ENCODE measurements around the gene MYOD1.

MYOD1 gene

DNA sequence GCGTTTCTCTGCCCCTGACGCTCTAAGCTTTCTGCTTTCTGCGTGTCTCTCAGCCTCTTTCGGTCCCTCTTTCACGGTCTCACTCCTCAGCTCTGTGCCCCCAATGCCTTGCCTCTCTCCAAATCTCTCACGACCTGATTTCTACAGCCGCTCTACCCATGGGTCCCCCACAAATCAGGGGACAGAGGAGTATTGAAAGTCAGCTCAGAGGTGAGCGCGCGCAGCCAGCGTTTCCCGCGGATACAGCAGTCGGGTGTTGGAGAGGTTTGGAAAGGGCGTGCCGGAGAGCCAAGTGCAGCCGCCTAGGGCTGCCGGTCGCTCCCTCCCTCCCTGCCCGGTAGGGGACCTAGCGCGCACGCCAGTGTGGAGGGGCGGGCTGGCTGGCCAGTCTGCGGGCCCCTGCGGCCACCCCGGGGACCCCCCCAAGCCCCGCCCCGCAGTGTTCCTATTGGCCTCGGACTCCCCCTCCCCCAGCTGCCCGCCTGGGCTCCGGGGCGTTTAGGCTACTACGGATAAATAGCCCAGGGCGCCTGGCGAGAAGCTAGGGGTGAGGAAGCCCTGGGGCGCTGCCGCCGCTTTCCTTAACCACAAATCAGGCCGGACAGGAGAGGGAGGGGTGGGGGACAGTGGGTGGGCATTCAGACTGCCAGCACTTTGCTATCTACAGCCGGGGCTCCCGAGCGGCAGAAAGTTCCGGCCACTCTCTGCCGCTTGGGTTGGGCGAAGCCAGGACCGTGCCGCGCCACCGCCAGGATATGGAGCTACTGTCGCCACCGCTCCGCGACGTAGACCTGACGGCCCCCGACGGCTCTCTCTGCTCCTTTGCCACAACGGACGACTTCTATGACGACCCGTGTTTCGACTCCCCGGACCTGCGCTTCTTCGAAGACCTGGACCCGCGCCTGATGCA, at the start of gene MYOD1:
Gene MYOD1 (plus strand): TSS at position 544 of the 910 bp plus-strand sequence. CDS start 212 bp downstream, at position 756.
- DNase-seq = no peak

DNA sequence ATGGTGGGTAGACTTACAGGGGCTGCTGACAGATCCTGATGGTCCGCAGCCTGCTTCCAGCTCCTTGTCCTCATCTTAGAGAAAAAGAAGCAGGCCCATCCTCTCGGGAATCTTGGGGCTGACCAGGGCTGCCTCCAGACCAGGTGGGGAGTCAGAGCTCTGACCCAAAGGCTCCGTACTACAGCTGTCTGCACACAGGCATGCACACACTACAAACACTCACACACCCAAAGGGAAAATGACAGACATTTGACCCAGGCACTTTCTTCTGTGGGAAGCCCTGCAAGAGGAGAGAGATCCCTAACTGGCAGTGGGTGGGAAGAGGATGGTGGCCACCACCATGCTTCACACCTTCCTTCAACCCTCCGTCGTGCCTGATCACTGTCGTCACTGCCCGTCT, 46.9 kb upstream of the MYOD1 start:
- DNase-seq = no peak

DNA sequence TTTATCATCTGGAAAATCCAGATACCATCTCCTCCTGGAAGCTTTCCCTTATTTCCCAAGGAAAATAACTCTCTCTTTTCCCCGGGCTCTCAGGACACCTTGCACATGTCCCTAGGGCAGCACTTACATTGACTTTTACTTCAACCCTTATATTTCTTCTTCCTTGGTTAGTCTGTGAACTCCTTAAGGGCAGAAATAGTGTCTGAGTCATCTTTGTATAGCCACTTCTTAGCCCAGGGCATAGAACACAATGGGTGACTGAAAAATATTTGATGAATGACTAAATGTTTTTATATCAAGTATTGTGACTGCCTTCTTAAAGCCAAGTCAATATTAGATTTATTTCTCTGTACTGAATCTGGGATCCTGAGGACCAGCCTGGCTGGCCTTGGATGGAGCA, 45.4 kb upstream of the MYOD1 start:
- no peak for DNase-seq

DNA sequence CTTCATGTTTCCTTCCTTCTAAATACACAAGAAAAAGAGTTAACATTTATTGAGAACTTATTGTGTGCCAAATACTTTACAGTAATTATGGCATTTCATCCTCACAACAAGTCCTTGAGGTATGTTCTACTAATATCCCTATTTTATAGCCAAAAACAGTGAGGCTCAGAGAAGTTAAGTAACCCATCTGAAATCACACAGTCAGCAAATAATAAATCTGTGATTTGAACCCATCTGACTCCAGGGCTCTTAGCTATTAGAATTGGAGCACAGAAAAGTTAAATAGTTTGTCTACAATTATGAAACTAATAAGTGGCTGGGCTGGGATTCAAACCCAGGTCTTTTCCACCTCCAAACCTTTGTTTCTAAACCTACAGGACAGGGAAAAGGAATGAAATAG, 36.5 kb upstream of the MYOD1 start:
- DNase-seq = no peak

DNA sequence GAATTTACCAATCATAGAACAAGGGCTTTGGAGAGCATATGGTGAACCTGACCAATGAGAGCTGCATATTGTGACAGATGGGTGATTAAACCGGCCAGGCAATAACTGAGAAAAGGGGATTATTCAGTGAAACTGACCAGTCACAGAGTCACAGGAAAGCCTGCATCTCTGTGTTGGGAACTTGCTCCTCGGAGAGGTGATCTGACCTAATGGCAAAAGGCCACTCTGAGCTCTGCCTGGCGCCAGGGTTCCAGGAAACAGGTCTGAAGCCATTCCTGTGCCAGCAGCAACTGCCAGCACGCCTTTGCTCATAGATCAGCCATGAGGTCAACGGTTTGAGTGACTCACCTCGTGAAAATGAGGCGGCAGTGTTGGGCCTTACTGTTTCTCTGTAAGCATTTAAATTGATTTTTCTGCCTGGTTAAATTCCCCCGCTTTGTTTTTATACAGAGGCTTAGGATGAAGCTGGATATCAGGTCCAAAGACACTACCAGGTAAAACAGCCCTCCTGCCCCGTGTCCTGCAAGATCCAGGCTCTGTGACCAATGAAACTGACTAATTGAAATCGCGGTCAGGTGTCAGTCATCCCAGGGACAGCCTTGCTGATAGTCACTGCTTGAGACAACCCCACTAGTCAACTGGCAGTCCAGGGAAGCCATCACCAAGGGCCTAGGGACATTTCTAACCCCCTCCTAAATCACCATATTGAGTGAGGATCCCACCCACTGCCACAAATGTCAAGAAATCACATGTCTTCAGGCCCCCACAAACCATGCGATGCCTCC, 35.8 kb upstream of the MYOD1 start:
- no peak for DNase-seq

DNA sequence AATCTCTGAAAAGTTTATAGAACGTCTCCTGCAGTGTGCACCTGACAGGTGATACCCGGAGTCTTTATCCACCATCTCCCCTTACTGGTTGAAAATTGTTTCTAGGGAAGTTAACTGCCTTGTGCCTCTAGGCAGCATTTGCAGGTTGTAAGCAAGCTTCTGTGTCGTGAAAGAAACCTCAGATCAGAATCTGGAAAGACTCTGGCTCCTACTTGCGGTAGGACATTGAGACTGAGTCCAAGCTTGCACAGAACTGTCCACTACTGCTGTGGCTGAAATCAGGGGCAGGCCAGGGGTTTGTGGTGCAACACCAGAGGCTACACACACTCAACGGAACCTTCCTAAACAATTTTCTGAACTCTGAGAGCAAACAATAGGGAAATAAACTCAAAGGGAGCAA, 34.8 kb upstream of the MYOD1 start:
- no peak for DNase-seq

DNA sequence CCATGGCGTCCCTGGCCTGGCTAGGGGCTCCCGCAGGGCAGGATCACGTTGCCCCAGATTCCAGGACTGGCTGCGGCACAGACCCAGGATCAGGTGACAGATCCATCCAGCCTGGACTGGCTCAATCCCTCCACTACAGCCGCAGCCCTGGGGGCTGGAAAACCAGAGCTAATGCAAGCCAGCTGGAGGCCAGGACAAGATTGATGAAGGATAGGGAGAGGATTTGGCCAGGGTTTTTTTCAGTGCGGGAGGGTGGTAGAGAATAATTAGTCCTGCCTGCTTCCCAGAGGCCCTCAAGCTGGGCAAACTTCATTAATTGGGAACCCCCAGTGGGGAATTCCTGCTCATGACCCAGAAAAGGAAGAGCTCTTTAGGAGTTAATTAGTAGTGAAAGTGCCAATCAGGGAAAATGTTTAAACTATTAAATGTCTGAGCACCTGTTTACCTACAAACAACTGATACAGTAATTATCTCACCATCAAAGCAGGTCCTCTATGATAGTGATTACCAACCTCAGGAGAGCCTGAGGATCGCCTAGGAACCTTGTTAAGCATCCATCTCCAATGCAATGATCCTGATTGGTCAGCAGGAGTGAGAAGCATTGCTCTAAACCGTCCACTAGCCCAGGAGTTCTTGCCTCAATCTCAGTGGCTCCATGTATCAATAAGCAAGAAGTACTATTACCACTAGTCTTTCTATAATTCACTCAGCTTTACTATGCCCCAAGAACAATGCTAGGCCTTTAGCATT, 33.0 kb upstream of the MYOD1 start:
- DNase-seq = no peak

DNA sequence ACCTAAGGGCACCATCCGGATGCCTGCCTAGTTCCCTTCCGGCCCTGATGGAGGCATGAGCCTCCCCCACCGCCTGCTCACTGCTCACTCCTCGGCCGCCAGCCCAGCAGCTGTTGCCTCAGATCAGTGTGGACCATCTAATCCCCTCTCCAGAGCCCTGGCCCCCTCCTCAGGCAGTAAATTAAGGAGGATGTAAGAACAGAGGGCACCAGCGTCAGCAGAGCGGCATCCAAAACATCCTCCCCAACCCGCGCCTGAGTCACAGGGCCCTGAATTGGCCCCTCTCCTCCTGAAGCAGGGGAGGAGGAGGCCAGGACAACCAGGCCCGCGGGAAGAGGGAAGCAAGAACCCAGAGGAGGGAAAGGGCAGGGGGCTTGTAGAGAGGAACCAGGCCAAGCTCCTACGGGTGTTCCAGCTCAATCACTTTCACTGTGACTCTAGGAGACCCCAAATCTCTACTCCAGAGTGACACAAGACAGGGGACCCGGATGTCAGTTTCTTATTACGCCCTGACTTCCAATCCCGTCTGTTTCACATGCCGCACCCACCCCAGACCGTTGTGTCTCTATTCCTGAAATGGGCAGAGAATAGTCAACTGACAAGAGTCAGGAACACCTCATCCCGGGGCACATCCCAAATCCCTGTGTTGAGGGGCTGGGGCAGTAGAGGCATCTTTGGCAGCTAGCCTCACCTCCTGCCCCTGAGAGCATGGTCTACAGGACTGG, 31.3 kb upstream of the MYOD1 start:
- no peak for DNase-seq

DNA sequence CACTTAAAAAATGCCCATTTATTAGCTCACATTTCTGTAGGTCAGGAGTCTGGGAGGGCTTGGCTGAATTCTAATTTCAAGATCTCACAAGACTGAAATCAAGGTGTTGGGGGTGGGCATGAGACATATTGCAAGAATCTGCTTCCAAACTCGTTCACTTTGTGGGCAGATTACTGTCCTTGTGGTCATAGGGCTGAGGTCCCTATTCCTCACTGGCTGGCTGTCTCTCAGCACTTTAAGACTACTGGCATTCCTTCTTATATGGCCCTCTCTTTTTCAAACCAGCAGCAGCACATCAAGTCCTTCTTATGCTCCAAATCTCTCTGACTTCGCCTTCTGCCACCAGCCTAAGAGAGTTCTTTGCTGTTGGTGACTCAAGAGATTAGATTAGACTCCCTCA, 27.8 kb upstream of the MYOD1 start:
- no peak for DNase-seq

DNA sequence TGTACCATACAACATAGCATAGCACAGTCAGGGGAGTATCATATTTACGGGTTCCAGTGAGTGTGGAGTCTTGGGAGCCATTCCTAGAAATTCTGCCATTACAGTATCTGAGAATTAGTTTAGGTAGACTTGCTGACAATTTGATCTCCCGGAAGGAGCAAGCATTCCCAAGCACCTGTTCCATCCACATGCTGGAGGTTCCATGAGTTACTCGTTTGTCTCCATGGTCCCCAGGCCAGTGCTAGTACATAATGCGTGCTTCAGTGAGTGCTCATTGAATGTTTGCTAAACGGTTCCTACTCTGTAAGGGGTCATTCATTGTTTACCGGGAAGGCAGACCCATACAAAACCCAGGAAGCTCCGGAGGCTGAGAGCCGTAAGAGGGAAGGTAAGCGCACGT, 27.4 kb upstream of the MYOD1 start:
- no peak for DNase-seq

DNA sequence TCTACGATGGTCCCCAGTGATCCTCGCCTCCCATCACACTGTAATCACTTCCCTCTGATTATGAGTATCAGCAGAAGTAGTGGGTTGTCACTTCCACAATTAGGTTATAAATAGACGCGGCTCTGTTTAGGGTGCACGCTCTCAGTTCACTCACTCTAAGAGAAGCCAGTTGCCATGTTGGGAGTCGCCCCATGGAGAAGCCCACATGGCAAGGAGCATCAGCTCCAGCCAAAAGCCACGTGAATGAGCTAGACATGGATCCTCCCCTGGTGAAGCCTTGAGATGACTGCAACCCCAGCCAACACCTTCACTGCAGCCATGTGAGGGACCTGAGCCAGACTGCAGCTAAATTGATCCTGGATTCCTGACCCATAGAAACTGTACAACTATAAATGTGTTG, 26.4 kb upstream of the MYOD1 start:
- DNase-seq = no peak

DNA sequence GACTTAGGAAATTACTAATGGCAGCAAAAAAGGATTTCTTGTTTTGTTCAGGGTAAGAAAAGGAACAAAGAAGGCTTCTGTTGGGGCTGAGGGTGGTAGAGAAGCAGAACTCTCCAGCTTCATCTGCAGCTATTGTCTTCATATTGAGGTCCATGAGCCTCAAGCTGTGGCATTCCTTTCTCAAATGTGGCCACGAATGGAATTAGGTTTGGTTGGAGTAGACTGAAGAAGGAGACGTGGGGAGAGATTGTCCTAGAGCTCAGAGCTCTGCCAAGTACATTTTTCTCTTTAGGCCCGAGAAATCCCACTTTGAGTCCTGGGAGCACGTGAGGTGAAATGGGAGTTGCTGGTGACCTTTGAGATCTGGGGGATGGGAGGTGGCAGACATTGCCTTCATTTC, 25.8 kb upstream of the MYOD1 start:
- no peak for DNase-seq

DNA sequence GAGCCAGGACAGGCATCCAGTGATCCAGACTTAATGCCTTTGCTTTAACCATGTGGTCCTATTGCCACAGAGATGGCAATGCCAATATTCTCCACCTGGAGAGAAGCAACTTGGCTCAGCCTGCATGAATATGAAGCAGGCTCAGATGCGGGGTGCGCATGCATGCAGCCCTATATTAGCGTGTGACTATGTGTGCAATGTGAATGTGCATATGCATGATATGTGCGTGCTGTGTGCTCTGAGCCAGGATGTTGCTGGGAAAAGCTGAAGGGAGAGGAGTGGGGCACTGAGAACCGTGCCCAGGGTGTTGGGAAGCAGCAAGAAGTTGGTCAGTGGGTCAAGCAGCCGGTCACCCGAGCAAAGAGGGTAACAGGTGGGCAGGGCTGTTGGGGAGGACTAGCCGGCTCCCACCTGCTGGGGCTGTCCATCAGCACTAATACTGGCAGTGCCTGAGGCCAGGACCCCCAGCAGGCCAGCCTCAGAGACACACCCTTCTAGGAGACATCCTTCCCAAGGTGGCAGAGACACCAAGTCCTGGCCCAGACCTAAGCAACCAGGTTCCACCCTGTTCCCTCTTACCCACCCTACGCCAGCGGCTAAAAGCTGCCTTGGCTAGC, 24.8 kb upstream of the MYOD1 start:
- DNase-seq = no peak

DNA sequence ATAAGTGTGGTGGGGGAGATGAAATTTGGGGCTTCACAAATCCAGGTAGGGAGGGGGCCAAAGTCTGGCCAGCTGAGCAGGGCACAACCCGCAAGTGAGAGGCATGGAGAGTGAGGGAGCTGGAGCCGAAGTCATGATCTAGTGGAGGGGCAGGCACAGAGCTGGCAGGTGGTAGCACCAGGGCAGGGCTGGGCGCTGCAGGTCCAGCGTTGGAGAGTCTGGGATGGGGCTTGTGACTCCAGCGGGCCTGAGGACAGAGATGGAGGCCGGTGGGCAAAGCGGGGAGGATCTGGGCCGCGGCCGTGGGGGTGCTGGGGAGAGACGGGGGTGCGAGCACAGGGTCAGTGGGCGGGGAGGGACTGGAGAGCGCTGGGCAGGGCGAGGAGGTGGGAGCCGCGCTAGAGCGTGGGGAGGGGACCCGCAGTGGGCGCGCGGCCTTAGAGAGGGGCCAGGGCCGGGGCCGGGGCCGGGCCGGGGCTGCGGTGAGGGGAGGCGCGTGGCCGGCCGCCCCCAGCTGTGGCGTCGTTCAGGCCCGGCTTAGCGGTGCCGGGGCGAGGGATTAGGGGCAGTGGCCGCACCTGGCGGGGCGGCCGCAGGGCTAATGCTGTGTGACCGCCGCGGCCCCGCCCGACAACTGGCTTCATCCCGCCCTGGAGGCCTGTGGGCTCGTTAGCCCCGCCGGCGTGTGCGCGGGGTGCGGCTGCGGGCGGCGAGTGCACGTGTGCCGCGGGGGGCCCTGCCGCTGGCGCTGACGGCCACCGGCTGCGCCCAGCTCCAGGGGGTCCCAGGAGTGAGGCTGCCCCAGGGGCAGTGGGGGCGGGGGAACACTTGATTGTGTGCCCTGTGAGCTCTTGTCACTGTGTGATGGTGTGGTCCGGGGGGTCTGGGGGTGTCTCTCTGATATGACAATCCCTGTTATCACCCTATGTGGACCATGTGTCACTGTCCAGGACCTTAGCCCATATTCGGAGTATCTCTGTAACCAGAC, 23.6 kb upstream of the MYOD1 start:
- DNase-seq = no peak

DNA sequence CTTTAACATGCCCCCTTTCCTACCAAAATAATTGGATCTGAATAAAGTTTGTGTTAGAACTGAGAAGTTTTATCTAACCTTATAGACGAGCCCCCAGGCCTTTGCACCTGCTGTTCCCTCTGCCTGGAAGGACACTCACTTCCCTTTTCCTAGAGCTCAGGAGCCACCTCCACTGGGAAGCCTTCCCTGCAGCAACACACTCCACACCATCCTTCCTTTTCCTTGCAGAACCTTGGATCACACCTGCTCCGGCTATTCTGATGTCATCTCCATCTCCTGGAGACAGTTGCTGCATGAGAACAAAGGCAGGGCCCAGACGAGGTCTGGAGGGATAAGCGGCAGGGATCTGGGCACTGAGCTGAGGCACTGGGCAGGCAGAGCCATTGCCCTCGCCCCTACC, 22.6 kb upstream of the MYOD1 start:
- DNase-seq = no peak

DNA sequence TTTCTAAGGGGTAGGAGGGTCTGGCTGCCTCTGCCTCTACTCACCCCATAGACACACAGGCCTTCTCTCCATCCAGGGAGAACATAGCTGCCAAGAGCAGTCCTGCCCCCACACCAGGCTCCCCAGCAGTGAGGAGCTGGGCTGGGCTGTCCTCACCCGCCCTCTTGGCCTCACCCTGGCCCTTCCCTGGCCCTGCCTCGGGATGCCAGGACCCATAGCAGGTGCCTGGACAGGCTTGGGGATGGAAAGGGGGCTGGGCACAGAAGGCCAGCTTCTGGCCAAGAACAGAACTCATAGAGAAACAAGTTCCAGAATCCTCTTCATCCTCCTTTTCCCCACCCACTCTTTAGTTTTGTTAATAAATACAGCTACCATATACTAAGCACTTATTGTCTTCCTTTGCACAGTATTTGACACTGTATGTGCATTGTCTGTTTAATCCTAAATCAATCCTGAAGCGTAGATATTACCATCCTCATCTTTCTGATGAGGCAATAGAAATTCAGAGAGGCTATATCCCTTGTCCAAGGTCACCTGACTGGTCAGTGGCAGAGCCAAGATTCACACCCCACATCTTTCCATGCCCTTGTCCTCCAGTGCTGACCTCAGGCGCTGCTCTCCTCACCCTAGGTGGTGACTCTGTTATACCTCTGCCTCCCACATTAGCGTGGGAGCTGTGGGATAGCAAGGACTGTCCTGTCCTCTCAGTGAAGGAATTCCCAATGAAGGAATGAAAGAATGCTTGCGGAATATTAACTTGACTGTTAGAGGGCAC, 22.0 kb upstream of the MYOD1 start:
- DNase-seq = no peak

DNA sequence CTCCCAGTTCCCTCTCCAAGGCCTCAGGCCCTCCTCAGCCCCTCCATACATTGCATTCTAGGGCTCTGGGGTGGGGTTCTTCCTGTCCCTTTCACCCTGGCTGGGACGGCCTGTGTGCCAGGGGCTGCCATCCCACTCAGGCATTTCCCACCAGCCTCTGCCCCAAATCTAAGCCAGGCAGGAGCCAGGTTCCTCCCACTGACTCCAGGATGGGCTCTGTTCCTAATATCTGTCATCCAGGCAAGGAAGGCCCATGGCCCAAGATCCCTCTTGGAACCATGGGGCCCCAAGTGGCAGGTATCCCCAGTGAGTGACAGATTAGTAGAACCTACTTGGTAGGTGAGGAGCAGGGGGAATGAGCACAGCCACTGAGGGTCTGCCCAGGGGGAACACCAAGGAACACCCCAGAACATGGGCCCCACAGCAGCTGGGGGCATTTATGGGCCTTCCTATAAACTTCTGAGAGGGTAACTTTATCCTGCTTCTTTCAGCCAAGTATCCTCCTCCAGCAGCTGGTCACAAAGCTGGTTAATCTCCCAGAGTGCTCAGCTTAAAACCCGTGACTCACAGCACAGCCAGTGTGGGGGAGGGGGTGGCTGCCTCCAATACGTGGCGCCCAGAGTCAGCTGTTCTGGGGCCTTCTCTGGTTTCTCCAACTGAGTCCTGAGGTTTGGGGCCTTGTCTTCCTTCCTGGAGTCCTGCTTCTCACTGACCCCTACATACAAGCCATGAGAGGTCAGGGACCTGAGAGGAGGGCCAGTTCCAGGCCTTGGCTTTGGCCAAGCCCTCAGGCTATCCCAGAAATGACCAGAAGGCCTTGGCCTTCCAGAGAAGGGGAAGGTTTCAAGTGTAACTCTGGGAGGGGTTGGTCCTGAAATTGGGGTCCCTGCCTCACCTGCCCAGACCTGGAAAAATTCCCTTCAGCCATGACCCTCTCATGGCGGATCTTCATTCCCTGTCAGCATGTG, 19.9 kb upstream of the MYOD1 start:
- no peak for DNase-seq

DNA sequence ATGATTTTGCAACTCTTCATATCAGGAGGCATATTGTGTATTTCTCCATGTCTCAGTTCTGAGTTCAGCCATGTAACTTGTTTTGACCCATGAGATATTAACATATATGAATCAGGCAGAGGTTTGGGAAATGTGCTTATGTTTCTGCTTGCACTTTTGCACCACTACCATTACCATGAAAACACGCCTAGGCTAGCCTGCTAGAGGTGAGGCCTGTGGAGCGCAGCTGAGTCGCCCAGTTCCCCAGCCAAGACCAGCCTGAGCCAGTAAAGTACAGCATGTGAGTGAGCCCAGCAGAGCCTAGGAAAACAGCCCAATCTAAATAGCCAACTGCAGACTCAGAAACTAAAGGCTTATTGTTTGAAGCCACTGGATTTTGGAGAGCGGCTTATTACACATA, 18.4 kb upstream of the MYOD1 start:
- no peak for DNase-seq

DNA sequence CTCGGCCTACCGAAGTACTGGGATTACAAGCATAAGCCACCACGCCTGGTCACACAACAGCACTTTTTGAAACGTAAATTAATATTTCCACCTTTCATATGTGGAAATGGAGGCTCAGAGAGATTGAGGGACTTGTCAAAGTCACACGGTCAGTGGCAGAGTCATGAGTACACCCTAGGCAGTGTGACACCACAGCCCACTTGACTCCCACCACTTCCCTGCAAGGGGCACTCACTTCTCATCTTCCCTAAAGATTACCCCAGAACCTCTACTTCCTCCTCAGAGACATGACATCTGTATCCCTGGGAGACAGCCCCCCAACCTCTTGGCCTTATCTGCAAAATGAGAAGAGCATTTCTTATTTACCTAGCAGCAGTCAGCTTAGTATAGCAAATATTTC, 16.5 kb upstream of the MYOD1 start:
- no peak for DNase-seq

All from 8988T (cell line).